ENCODE results near the gene SNX3. TPM values are rescaled to one million over a fixed set of nuclear protein-coding genes. Genes with fewer than 3 reads are reported as not detected.

The SNX3 gene
- total and polyA plus RNA-seq, 2 donors (not counting 1 experiment from before 2014, with no cell fraction given) = 96.0 to 130 TPM

DNA sequence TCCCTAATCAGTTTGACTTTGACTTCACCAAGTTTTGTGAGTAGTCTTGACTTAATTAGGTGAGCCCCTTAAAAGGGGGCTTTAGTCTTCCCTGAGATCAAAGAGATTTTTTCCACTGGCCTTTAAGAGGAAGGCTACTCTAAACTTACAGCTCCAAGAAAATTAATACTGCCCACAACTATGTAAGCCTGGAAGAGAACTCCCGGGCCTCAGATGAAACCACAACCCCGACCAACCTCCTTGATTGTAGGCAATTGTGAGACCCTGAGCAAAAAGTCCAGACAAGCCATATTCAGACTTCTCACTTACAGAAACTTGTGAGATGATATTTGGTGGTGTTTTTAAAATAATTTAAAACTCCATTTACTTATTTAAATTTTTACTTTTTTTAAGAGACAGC is 18.1 kb downstream of the SNX3 start:
- Histone ChIP-seq H3K4me3 (ENCODE audit: control extremely low read depth in 1 of 5, extremely low read depth in 1 of 5, insufficient read depth in 1 of 5, low read depth in 2 of 5, low read length in 4 of 5) (no peak overlapping the region), H3K27ac (ENCODE audit: low read length in 2 of 2) (no peak overlapping the region), H3K79me2 (ENCODE audit: control insufficient read depth, insufficient read depth, low read length) (peaks cover 99% of the 10 kb centered on the region), H3K4me1 (ENCODE audit: control insufficient read depth in 2 of 2, insufficient read depth in 2 of 2, low read length in 2 of 2) (peaks cover 13 to 17% of the 10 kb centered on the region in 2 donors), H3K27me3 (replicated peaks in 1 of 4; ENCODE audit: control extremely low read depth in 1 of 4, control insufficient read depth in 3 of 4, insufficient read depth in 4 of 4, low read length in 3 of 4) (no peaks in the 10 kb centered on the region), H2AFZ (ENCODE audit: insufficient read depth, low read depth, low read length, poor library complexity, severe bottlenecking) (no peak overlapping the region), H3K9me3 (ENCODE audit: control extremely low read depth in 1 of 3, control insufficient read depth in 2 of 3, insufficient read depth in 1 of 3, low read length in 2 of 3) (peaks cover 0 to 2% (median 0%) of the 10 kb centered on the region in 3 donors), H4K20me1 (ENCODE audit: control insufficient read depth, insufficient read depth, low read length, poor library complexity, severe bottlenecking) (peaks cover 97% of the 10 kb centered on the region), H3K9ac (ENCODE audit: low read length) (no peak overlapping the region), H3K4me2 (replicated peaks; ENCODE audit: low read depth, low read length, poor library complexity, severe bottlenecking) (no peak overlapping the region), H3K36me3 (replicated peaks in 1 of 2; ENCODE audit: control extremely low read depth in 1 of 2, control insufficient read depth in 1 of 2, extremely low read depth in 1 of 2, insufficient read depth in 2 of 2, low read length in 1 of 2) (peaks cover 3 to 44% of the 10 kb centered on the region in 2 experiments)
- ChIA-PET CTCF (no interaction called here), POLR2A (no interaction called here)
- no peak overlapping the region for H3K4me3 Mint-ChIP-seq
- H3K27ac Mint-ChIP-seq = no peak overlapping the region
- peaks cover 54% of the 10 kb centered on the region for H3K4me1 Mint-ChIP-seq
- no peaks in the 10 kb centered on the region for H3K27me3 Mint-ChIP-seq
- DNase-seq (no peak), ATAC-seq (ENCODE audit: low read depth) (no peak)
- no peaks in the 10 kb centered on the region for H3K9me3 Mint-ChIP-seq (ENCODE audit: insufficient read depth)
- WGBS (ENCODE audit: insufficient coverage) = no CpG with 5 or more reads among the region's 2 CpGs
- TF ChIP-seq EZH2 (IDR thresholded peaks at IDR 0.05; ENCODE audit: borderline replicate concordance, insufficient read depth, low read depth, low read length, poor library complexity, severe bottlenecking) (no peak), CTCF (IDR thresholded peaks at IDR 0.05) (no peak)
- intact Hi-C loops (cut with micrococcal nuclease) = no loop called here

GRCh38 chr6:108242259-108242658 is 18.6 kb downstream of the SNX3 start:
- POLR2A ChIA-PET = no interaction called here
- intact Hi-C loops (cut with micrococcal nuclease) = no loop called here
- Histone ChIP-seq H3K36me3 (replicated peaks in 1 of 2; ENCODE audit: control extremely low read depth in 1 of 2, control insufficient read depth in 1 of 2, extremely low read depth in 1 of 2, insufficient read depth in 2 of 2, low read length in 1 of 2) (peaks cover 3 to 49% of the 10 kb centered on the region in 2 experiments), H3K4me2 (replicated peaks; ENCODE audit: low read depth, low read length, poor library complexity, severe bottlenecking) (no peak overlapping the region), H3K4me3 (ENCODE audit: control extremely low read depth in 1 of 5, extremely low read depth in 1 of 5, insufficient read depth in 1 of 5, low read depth in 2 of 5, low read length in 4 of 5) (no peak overlapping the region), H4K20me1 (ENCODE audit: control insufficient read depth, insufficient read depth, low read length, poor library complexity, severe bottlenecking) (peaks cover 98% of the 10 kb centered on the region), H3K27ac (ENCODE audit: low read length in 2 of 2) (no peak overlapping the region), H3K27me3 (replicated peaks in 1 of 4; ENCODE audit: control extremely low read depth in 1 of 4, control insufficient read depth in 3 of 4, insufficient read depth in 4 of 4, low read length in 3 of 4) (no peaks in the 10 kb centered on the region), H3K9ac (ENCODE audit: low read length) (no peak overlapping the region), H3K4me1 (ENCODE audit: control insufficient read depth in 2 of 2, insufficient read depth in 2 of 2, low read length in 2 of 2) (peaks cover 10 to 13% of the 10 kb centered on the region in 2 donors), H3K9me3 (ENCODE audit: control extremely low read depth in 1 of 3, control insufficient read depth in 2 of 3, insufficient read depth in 1 of 3, low read length in 2 of 3) (peaks cover 0 to 2% (median 0%) of the 10 kb centered on the region in 3 donors), H3K79me2 (ENCODE audit: control insufficient read depth, insufficient read depth, low read length) (peaks cover 99% of the 10 kb centered on the region), H2AFZ (ENCODE audit: insufficient read depth, low read depth, low read length, poor library complexity, severe bottlenecking) (no peak overlapping the region)
- TF ChIP-seq EZH2 (IDR thresholded peaks at IDR 0.05; ENCODE audit: borderline replicate concordance, insufficient read depth, low read depth, low read length, poor library complexity, severe bottlenecking) = no peak
- no peak for TF ChIP-seq CTCF (IDR thresholded peaks at IDR 0.05)
- Mint-ChIP-seq H3K4me1 (peaks cover 50% of the 10 kb centered on the region), H3K27ac (no peak overlapping the region), H3K4me3 (no peak overlapping the region), H3K27me3 (no peaks in the 10 kb centered on the region), H3K9me3 (ENCODE audit: insufficient read depth) (no peaks in the 10 kb centered on the region)
- DNase-seq = no peak
- CTCF ChIA-PET = no interaction called here
- no CpG with 5 or more reads among the region's 2 CpGs for WGBS (ENCODE audit: insufficient coverage)
- ATAC-seq (ENCODE audit: low read depth) = no peak

All from B cell (primary cell).